GM04503 (cell line): ENCODE measurements around the gene BBLN.

Experiments used
- DNase-seq: peaks from one replicate; pipeline ENCODE4 v3.0.0-alpha.2; 2012; ENCODE audit warnings: low read depth

The BBLN gene

GRCh38 chr9:128191406-128192046 lies 31.5 kb downstream of the BBLN start, which contains the start of gene CIZ1:
TSS of gene CIZ1 (minus strand) at chr9:128191572. CDS start at chr9:128190857, 715 bp downstream.
- DNase-seq, result no peak

DNA sequence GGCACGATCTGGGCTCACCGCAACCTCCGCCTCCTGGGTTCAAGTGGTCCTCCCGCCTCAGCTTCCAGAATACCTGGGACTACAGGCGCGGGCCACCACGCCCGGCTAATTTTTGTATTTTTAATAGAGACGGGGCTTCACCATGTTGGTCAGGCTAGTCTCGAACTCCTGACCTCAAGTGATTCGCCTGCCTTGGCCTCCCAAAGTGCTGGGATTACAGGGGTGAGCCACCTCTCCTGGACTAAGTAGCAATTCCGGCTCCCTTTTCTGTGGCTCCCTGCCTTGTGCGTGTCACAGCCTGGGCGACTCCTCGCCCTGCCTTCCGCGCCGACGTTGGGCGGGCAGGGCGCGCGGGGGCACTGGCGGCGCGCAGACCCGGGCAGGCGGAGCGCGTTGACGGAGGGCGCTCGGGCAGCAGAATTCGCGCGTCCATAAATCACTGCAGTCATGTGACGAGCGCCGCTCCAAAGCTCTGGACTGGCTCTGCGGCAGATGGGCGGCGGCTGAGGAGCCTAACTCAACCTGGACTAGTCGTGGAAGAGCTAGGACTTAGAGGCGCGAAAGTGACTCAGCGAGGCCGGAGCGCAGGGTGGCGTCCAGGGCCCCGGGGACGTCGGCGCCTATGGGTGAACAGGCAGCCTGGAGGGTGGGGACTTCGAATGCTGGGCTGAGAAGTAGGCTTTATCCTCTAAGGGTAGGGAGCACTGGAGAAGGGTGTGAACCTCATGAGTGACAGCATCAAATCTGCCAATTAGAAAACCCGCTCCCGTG lies 32.7 kb downstream of the BBLN start:
- peak; percentile 73 for DNase-seq

DNA sequence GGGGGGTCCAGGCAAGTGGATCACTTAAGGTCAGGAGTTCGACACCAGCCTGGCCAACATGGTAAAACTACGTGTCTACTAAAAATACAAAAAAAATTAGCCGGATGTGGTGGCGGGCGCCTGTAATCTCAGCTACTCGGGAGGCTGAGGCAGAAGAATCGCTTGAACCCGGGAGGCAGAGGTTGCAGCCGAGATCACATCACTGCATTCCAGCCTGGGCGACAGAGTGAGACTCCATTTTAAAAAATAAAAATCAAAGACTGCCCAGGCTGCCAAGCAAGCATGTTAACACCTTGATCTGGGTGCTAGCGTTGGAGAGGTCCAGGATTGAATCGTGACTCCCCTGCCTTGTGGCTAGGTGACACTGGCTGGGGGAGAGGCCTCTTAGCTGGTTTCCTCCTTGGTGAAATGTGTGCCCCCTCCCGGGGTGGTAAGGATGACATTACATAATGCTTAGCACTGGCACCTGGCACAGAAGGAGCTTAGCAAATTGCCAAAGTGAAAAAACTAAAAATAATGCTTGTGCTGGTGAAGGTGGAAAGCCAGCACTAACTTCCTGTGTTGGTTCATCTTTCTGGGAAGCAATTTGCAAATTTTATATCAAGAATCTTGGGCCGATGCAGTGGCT lies 33.5 kb downstream of the BBLN start:
- no peak for DNase-seq

- no peak for DNase-seq
These were observed 41.6 kb downstream of the BBLN start for GRCh38 chr9:128201441-128202369.

DNA sequence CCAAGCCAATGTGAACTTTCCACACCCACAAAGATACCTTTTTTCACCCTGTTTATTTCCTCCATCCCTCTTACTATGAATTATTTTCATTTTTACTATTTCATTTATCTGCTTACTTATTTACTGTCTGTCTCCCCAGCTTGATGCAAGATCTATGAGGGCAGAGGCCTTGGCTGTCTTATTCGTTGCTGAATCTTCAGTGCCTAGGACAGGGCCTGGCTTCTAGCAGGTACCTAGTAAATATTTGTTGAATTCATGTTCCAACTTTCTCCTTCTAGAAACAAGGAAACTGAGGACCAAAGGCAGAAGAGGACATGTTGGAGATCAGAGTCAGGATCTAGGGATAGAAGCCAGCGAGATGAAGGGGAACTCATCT lies 42.6 kb downstream of the BBLN start:
- DNase-seq, result no peak

DNA sequence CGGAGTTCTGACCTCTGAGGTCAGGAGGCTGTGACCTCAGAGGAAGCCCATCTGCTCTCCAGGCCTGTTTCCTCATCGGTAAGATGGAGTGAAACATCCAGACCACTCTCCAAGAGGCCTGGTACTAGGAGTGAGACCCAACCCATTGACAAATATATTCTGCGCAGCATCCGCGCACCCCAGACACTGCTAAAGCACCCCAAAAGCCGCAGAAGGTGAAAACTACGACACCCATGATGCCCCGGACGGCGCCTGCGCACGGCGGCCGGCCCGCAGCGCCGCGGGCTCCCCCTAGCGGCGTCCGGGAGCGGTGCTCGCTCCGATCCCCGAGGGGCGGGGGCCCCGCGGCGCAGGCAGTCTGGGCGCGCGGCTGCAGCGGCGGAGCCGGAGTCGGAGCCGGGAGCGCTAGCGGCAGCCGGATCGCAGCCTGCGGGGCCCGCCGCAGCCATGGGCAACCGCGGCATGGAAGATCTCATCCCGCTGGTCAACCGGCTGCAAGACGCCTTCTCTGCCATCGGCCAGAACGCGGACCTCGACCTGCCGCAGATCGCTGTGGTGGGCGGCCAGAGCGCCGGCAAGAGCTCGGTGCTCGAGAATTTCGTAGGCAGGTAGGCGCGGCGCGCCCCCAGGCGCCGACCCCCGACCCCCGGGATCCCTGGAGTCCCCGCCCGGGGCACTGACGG lies 43.1 kb downstream of the BBLN start, which contains the start of gene DNM1:
Gene DNM1 (plus strand): TSS at position 356 of the 683 bp plus-strand sequence. CDS start 92 bp downstream, at position 448.
- DNase-seq, result no peak

- DNase-seq, result no peak
These were observed 43.9 kb downstream of the BBLN start for GRCh38 chr9:128203707-128204551.

DNA sequence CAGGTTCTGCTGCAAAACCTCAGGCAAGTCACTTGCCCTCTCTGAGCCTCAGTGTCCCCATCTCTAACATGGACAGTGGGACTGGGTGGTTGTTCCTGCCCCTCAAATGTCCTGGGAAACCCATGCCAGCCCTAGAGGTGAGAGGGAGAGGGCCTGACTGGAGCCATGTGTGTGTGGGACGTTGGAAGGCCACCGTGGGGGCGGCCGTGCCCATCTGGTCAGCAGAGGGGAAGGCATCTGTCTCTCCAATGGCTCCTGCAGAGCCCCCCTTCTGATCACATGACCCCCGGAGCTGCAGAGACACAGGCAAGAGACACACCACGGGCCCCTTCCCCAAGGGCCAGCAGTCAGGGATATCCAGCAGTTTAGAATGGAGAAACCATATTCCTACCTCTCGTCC lies 44.8 kb downstream of the BBLN start:
- no peak for DNase-seq

DNA sequence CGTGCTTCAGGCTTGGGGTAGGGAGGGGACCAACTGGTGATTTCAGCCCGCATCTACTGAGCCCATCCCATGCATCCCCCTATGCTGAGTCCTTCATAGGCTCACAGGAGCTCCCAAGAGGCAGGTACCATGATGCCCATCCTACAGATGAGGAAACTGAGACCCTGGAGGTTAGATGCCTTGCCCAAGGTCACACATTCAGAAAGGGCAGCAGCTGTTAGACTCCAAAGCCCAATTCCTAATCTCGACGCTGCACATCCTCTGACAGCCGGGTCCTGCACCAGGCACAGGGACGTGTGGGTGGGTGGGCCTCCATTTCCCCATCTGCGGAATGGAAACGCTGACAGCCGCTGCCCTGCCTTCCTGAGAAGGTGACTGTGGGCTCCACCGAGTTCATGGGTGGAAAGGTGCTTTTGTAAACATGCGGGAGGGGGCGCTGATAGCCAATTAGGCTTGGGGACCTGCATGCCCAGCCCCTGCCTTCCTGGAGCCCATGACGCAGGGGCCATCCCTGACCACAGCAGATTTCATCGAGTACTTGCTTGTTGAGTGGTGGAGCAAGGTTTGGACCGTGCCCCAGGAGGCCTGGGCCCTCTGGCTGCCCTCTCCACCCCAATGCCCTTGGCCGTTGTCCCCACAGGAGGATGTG lies 45.4 kb downstream of the BBLN start:
- DNase-seq, result no peak

- no peak for DNase-seq
These were observed 46.4 kb downstream of the BBLN start for GRCh38 chr9:128206484-128206883.

DNA sequence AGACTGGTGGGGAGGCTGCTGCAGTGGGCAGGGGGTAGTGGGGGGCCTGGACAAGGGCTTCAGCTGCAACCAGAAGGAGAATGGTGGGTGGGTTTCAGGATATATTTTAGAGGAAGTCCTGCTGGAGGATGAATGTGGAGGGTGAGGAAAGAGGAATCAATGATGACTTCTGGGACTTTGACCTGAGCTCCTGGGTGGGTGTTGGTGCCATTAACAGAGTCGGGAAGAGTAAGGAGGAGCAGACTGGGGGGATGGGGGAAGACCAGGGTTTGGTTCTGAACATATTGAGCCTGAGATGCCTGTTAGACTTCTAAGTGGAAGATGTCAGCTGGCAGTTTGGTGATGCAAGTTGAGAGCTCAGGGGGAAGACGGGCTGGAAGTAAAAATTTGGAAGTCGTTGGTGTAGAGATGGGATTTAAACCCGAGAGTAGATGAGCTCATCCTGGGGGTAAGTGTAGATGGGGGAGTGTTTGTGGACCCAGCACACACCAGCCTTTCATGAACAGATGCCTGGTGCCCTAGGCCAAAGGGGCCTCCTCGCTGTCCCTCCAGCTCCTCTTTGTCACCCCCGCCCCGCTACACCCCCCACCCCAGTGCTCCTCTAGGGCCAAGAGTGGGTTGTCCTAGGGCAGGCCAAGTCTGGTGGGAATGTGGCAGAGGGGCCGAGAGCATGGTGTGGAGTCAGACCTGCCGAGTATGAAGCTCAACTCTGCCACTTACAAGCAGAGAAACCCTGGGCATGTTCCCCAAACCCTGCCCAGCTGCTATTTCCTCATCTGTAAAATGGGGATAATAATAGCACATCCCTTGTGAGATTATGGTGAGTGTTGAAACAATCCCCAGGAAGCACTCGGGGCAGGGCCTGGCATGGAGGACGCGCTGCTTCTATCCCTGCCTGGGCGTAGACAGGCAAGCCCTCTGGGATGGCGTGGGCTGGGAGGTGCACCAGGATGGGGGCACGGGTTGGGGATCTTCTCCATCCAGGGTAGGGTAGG lies 47.1 kb downstream of the BBLN start:
- no peak for DNase-seq

DNA sequence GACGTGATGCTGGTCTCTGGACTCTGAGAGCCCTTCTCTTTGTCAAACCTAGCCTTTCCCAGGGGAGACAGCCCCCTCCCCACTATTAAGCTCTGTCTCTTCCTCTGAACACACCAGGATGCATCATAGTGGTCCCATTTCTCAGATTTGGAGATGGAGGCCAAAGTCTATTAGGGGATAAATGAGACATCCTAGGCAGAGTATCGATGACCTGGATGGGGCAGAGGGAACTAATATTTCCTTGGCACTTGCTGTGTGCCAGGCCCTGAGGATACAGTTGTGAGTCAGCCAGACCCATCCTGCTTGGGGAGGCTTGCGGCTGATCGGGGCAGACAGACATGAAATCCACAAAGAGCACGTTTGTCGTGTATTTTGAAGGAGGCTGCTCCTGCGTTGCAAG lies 48.3 kb downstream of the BBLN start:
- DNase-seq, result no peak

GRCh38 chr9:128208946-128209669 lies 49.0 kb downstream of the BBLN start:
- DNase-seq, result no peak

- no peak for DNase-seq
These were observed 51.3 kb downstream of the BBLN start for GRCh38 chr9:128211186-128211980.

DNA sequence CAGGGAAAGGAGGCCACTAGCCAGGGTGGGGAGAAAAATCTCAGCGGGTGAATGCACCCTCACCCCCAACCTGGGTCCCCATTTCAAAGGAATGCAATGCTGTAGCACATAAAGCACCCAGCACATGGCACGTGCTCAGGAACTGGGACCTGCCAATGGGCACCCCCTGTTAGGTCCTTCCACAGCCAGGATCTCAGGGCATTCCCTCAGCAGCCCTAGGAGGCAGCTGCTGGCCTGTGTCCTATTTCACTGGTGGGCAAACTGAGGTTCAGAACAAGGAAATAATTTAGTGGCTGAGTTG lies 51.9 kb downstream of the BBLN start:
- DNase-seq, result no peak
